Measurements from ENCODE around the gene SMARCAL1. TPM values are rescaled to one million over a fixed set of nuclear protein-coding genes. Genes with fewer than 3 reads are reported as not detected.

SMARCAL1 gene
- total and polyA plus RNA-seq, 2 donors (not counting 1 experiment from before 2014, with no cell fraction given): 20.2 to 46.7 TPM

DNA sequence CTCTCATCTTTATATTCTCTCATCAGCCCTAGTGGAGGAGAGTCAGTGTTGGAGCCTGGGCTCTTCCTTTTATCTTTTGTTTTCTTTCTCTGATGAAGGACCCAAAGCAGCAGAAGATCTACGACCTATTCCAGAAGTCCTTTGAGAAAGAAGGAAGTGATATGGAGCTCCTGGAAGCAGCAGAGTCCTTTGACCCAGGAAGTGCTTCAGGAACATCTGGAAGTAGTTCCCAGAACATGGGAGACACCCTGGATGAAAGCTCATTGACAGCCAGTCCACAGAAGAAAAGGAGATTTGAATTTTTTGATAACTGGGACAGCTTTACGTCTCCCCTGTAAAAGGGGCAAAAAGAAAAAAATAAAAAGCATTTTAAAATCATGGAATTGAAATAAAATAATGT lies 70.4 kb downstream of the SMARCAL1 start:
- H3K27me3 ChIP-seq (replicated peaks in 1 of 4; ENCODE audit: control extremely low read depth in 1 of 4, control insufficient read depth in 3 of 4, insufficient read depth in 4 of 4, low read length in 3 of 4): no peaks in the 10 kb centered on the region
- TF ChIP-seq, protein P1, sequence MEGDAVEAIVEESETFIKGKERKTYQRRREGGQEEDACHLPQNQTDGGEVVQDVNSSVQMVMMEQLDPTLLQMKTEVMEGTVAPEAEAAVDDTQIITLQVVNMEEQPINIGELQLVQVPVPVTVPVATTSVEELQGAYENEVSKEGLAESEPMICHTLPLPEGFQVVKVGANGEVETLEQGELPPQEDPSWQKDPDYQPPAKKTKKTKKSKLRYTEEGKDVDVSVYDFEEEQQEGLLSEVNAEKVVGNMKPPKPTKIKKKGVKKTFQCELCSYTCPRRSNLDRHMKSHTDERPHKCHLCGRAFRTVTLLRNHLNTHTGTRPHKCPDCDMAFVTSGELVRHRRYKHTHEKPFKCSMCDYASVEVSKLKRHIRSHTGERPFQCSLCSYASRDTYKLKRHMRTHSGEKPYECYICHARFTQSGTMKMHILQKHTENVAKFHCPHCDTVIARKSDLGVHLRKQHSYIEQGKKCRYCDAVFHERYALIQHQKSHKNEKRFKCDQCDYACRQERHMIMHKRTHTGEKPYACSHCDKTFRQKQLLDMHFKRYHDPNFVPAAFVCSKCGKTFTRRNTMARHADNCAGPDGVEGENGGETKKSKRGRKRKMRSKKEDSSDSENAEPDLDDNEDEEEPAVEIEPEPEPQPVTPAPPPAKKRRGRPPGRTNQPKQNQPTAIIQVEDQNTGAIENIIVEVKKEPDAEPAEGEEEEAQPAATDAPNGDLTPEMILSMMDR (IDR thresholded peaks at IDR 0.05): no peak
- no peak for TF ChIP-seq EZH2 (IDR thresholded peaks at IDR 0.05; ENCODE audit: borderline replicate concordance, insufficient read depth, low read depth, low read length, poor library complexity, severe bottlenecking)
- H3K9ac ChIP-seq (ENCODE audit: low read length): no peak overlapping the region
- no peak overlapping the region for H3K27ac ChIP-seq (ENCODE audit: low read length in 2 of 2)
- H3K4me2 ChIP-seq (replicated peaks; ENCODE audit: low read depth, low read length, poor library complexity, severe bottlenecking): no peak overlapping the region
- ChIA-PET CTCF (no interaction called here), POLR2A (no interaction called here)
- H3K9me3 ChIP-seq (ENCODE audit: control extremely low read depth in 1 of 3, control insufficient read depth in 2 of 3, insufficient read depth in 1 of 3, low read length in 2 of 3): no peaks in the 10 kb centered on the region
- H3K79me2 ChIP-seq (ENCODE audit: control insufficient read depth, insufficient read depth, low read length): no peaks in the 10 kb centered on the region
- no peaks in the 10 kb centered on the region for H3K27me3 Mint-ChIP-seq
- no peak overlapping the region for H3K27ac Mint-ChIP-seq
- intact Hi-C loops (cut with micrococcal nuclease): no loop called here
- H3K4me3 ChIP-seq (ENCODE audit: control extremely low read depth in 1 of 5, extremely low read depth in 1 of 5, insufficient read depth in 1 of 5, low read depth in 2 of 5, low read length in 4 of 5): no peak overlapping the region
- 63% methylated on average over 1 of the region's 2 CpGs for WGBS (ENCODE audit: insufficient coverage)
- peaks cover 0 to 34% of the 10 kb centered on the region in 2 experiments for H3K36me3 ChIP-seq (replicated peaks in 1 of 2; ENCODE audit: control extremely low read depth in 1 of 2, control insufficient read depth in 1 of 2, extremely low read depth in 1 of 2, insufficient read depth in 2 of 2, low read length in 1 of 2)
- no peaks in the 10 kb centered on the region for H3K4me1 Mint-ChIP-seq
- H3K9me3 Mint-ChIP-seq (ENCODE audit: insufficient read depth): no peaks in the 10 kb centered on the region
- H2AFZ ChIP-seq (ENCODE audit: insufficient read depth, low read depth, low read length, poor library complexity, severe bottlenecking): no peak overlapping the region
- ATAC-seq (ENCODE audit: low read depth): no peak
- H3K4me3 Mint-ChIP-seq: no peak overlapping the region
- no peaks in the 10 kb centered on the region for H4K20me1 ChIP-seq (ENCODE audit: control insufficient read depth, insufficient read depth, low read length, poor library complexity, severe bottlenecking)
- no peak for DNase-seq
- H3K4me1 ChIP-seq (ENCODE audit: control insufficient read depth in 2 of 2, insufficient read depth in 2 of 2, low read length in 2 of 2): no peaks in the 10 kb centered on the region

DNA sequence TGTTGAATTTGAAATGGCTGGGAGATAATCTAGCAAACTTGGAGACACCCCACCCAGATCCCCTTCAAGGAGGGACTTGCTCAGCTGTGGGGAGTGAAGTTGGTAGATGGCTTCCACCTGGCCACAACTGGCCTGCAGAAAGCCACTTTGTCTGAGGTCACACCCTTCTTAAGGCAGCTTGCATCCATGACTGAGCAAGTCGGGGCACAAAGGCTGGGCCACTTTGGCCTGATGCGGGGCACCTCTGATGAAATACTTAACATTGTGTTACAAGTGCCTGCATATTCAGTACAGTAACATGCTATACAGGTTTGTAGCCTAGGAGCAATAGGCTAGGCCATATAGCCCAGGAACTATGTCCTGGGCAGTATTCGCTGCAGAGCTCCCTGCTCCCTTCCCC lies 73.0 kb downstream of the SMARCAL1 start:
- ChIA-PET POLR2A (no interaction called here), CTCF (no interaction called here)
- intact Hi-C loops (cut with micrococcal nuclease): no loop called here
- Histone ChIP-seq H3K9me3 (ENCODE audit: control extremely low read depth in 1 of 3, control insufficient read depth in 2 of 3, insufficient read depth in 1 of 3, low read length in 2 of 3) (no peaks in the 10 kb centered on the region), H4K20me1 (ENCODE audit: control insufficient read depth, insufficient read depth, low read length, poor library complexity, severe bottlenecking) (no peaks in the 10 kb centered on the region), H3K9ac (ENCODE audit: low read length) (no peak overlapping the region), H3K27me3 (replicated peaks in 1 of 4; ENCODE audit: control extremely low read depth in 1 of 4, control insufficient read depth in 3 of 4, insufficient read depth in 4 of 4, low read length in 3 of 4) (no peaks in the 10 kb centered on the region), H3K4me3 (ENCODE audit: control extremely low read depth in 1 of 5, extremely low read depth in 1 of 5, insufficient read depth in 1 of 5, low read depth in 2 of 5, low read length in 4 of 5) (no peak overlapping the region), H3K36me3 (replicated peaks in 1 of 2; ENCODE audit: control extremely low read depth in 1 of 2, control insufficient read depth in 1 of 2, extremely low read depth in 1 of 2, insufficient read depth in 2 of 2, low read length in 1 of 2) (peaks cover 0 to 16% of the 10 kb centered on the region in 2 experiments), H3K27ac (ENCODE audit: low read length in 2 of 2) (no peak overlapping the region), H3K4me1 (ENCODE audit: control insufficient read depth in 2 of 2, insufficient read depth in 2 of 2, low read length in 2 of 2) (no peaks in the 10 kb centered on the region), H2AFZ (ENCODE audit: insufficient read depth, low read depth, low read length, poor library complexity, severe bottlenecking) (no peak overlapping the region), H3K79me2 (ENCODE audit: control insufficient read depth, insufficient read depth, low read length) (no peaks in the 10 kb centered on the region), H3K4me2 (replicated peaks; ENCODE audit: low read depth, low read length, poor library complexity, severe bottlenecking) (no peak overlapping the region)
- Mint-ChIP-seq H3K27ac (no peak overlapping the region), H3K4me3 (no peak overlapping the region), H3K9me3 (ENCODE audit: insufficient read depth) (no peaks in the 10 kb centered on the region), H3K27me3 (no peaks in the 10 kb centered on the region), H3K4me1 (peaks cover 3% of the 10 kb centered on the region)
- WGBS (ENCODE audit: insufficient coverage): 80% methylated on average over 2 of the region's 3 CpGs
- DNase-seq: no peak
- TF ChIP-seq, protein P1 (IDR thresholded peaks at IDR 0.05): no peak
- TF ChIP-seq EZH2 (IDR thresholded peaks at IDR 0.05; ENCODE audit: borderline replicate concordance, insufficient read depth, low read depth, low read length, poor library complexity, severe bottlenecking): no peak
- no peak for ATAC-seq (ENCODE audit: low read depth)

Measured in B cell (primary cell).